Measurements from ENCODE around the gene AGAP3.

The AGAP3 gene

DNA sequence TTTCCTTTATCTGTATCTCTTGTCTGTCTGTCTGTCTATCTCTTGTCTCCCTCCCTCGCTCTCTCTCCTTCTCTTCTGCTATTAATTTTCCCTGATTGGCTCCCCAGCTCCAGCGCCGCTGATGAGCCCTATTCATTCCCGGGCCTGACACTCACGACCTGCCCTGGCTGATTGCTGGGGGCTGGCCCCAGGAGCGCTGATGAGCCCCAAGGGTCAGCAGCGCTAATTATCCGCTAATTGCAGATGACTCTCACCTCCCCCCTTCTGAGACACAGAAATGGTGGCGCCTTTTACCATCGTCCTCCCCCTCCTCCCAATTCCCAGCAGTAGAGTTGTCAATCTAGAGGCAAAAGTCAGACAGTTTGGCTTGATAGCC lies 82.5 kb downstream of the AGAP3 start:
- no peak for DNase-seq

DNA sequence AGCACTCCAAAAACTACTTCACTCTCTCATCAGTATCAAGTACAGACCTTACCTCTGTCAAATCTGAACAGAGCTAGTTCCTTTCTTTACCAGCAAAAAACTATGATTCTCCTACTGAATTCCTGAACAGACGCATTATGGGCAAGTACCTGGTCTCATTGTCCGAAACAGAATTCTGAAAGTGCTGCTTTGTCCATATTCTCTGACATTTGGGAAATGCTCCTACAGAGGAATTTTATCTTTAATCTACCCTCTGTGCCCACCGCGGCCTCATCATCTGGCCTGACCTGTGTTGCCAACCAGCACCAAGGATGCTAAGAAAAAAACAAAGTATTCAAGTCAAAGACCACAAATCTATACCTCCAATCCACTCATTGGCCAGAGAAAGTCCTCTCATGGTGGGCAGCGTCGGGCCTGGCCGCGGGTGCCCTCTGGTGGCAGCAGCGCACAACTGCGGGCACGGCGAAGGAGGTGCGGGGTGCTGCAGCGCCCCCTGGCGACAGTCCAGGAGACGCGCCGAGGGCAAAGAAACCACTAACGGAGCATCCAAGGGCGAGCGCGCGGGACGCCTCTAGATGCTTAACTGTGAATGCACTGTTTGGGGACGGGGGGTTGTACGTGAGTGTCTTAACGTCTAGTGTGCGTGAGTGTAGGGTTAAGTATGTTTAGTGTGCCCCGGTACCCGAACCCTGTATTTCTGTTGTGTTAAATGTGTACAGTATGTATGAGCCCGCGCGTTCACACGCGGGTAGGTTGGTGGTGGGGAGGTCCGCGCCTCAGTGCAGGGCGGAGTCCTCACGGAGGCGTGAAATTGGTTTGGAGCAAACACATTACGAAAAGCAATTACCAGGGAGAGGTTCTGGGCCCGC lies 86.2 kb downstream of the AGAP3 start:
- DNase-seq, result peak; percentile 74

DNA sequence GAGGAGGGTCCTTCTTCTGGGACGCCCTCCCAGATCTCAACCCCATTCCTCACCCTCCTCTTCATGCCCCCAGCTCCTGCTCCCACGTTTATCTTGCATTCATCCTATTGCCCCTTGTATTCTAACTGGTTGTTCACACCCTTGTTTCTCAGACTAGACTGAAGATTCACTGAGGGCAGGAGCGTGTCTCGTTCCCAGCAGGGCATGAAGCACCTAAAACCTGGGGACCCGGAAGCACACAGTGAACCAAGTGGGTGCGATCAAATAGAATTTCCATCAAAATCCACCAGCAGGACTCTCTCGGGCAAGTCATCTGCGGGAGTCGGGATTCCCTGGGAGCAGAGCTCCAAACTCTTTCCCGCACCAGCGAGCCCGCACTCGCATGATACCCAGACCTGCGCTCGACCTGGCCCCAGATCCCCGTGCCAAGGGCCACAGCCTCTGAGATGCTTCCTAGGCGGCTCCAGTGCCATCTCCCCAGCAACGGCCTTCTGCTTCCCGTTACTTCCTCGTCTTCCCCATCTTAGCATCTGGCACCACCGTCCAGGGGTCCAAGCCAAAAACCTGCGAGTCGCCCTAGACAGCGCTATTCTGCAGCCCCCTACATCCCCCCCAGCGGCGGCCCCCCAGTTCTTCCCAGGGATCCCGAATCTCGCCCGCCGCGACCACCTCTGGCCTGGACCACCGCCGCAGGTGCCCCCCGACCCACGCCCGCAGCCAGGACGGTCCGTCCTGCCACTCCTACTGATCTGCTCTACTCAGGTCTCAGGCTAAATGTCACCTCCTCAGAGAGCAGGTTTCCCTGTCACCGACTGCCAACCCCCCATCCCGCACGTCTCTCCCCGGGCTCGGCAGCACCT lies 87.3 kb downstream of the AGAP3 start:
- no peak for DNase-seq

DNA sequence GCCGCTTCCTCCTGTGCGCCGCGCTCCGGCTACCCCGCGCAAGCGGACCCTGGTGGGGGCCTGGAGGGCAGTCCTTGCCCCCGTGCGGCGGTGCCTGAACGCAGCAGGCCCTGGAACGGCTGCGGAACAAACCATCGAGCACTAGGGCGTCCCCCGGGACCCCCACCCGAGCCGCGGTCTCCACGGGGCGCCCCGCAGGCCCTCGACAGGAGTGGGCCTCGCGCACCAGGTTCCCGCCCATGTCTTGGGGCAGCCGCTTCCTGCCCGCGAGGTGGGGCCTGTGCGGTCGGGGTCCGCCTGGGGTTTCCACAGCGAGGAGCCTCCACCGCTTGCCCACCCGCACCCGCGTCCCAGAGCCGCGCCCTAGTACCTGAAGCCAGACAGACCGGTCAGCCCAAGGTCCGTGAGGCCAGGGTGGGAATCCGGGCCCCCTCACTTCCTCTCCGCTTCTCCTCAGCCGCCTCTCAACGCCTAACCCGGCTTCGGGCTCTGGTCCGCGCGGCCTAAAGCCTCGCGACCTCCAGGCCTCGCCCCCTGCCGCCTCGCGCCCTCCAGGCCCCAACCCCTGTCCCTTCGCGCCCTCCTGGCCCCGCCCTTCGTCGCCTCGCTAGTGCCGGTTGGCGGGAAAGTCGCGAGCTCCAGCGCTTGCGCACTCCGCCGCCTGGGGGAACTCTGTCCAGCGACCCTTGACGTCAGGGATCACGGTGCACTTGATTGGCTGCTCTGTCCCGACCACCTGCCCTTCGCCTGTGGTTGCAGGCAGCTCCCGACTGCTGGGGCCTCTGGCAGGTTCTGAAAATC lies 88.2 kb downstream of the AGAP3 start:
- DNase-seq, result no peak

DNA sequence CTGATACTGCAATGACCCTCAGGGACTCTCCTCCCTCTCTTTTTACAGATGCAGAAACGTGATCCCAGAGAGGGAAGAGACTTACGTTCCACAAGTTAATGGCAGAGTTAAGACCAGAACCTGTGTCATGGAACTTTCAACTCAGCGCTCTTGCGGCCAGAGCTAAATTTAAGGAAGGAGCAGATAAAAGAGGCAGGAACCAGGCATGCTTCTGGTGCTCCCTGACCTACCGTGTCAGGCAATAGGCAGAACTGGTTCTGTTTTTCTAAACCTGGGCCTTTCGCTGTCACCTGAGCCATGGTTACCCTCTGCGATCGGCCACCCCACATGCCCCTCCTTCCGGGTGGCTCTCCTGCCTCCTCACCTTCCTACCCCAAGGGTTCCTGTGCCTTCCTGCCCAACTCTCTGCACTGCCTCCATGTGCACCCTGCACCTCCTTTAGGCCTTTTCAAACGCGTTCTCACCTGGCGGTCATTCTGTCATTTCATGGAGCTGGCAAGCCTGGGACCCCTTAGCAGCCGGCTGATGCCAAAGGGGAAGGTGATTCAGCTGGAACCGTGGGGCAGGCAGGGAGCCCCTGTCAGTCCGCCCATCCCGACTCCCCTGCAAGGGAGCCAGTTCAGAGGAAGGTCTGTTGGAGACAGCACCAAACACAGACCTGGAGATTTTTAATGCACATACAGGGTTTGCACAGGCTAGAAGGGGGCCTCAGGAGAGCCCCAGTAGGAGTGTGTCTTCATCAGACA lies 88.9 kb downstream of the AGAP3 start:
- no peak for DNase-seq

DNA sequence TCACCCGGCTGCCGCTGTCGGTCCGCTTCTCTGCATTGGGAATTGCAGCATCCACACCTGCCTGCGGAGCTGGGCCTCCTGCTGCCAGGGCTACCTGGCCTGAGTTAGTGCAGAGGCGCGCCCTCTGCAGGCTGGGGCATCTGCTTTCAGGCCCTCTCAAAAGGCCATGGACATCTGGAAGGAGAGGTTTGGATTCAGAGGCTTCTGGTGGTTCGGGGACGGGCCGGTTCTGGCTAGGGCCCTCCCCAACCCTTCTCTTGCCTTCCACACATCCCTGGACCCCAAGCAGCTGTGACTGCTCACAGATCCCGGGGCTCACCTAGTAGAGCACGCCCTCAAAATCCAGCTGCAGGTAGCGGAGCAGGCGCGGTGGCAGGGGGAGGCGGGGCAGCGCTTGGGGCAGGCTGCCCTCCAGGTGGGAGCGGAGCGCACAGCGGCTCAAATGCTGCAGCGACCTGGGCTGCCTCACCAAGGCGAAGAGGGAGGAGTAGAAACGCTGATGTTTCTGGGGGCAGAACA lies 89.6 kb downstream of the AGAP3 start:
- DNase-seq, result no peak

DNA sequence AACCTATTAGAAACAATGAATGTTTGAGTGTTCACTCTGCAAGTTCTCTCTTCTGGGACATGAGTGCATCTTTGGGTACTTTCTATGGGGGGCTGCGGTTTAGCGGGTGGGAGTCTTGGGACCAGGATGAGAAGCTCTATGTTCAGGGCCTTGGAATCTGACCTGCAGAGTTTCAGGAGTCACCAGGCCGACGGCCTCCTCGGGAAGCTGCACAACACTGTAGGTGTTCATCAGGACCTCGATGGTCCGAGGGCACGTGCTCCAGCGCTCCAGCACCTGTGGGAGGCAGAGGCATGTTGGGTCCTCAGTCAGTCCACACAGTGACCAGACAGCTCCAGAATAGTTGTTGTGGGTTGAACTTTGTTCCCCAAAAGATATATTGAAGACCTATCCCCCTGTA lies 90.1 kb downstream of the AGAP3 start:
- DNase-seq, result no peak

DNA sequence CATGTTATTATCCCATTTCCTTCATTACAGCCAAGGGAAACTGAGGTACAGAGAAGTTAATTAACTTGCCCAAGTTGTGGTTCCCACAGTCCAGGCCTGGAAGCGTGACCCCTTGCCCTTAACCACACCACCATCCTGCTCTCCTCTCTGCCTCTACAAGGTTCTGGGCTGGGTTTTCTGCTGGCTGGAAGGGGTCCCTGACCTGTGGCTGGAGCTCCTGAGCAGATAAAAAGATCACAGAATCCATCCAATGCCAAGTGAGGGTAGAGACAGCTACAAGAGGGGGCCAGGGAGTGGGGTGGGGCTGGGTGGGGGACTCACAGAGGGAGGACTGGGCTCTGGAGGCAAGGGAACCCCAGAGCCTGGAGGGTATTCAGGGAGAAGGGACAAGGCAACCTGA lies 91.0 kb downstream of the AGAP3 start:
- no peak for DNase-seq

DNA sequence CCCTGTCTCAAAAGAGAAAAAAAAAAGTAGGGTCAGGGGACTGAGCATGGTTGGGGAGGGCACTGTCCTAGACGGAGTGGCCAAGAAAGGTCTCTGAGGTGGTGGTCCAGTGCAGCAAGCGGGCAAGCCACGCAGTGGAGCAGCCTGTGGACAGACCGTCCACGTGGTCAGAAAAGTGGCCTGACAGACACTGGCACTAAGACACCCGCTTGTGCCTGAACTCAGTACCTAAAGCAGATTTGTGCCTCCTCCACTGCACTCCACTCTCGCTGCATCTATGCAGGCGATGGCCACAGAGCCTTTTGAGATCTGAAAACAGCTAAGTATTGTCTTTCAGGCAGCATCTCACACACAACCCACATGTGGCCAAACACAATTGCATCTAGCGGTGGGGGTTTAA lies 92.0 kb downstream of the AGAP3 start:
- no peak for DNase-seq

DNA sequence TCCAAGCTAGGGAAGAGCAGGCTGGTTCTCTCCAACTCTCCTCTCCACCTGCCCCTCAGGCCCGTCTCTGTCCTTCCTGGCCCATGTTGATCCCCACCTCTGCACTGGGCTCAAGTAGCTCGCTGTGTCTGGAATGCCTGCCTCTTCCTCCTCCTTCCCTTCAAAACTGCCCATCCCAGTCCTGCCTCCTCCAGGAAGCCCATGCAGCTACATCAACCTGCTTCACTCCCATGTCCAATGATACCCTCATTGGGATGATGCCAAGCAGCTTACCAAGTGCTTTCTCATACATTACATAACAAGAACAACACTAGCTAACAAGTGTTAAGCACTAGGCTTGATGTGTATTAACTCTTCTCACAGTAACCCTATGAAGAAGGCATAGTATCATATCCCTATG lies 92.6 kb downstream of the AGAP3 start:
- no peak for DNase-seq

DNA sequence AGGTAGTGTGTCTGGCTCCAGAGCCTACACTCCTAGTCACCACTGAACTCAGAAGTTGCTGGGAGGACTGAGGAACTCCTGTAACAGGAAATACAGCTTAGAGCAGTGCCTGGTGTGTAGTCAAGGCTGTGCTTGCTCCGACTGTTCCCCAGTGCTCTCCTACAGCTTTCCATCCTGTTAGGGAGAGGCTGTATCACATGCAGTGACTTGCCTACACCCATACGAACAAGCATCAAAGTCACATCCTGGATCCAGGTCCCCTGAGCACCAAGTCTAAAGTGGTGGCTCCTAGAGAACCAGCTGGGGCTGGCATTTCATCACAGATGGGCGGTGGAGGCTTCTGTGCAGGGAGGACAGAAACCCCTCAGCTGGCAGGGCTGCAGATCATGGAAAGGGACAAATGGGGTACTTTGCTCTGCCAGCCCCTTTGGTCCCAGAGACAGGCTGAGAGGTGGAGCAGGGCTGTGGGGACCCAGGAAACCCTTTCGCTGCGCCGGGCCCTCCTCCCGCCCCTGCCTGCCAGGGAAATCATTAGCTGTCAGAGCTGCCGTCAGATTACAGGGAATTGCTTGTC lies 93.1 kb downstream of the AGAP3 start:
- no peak for DNase-seq

DNA sequence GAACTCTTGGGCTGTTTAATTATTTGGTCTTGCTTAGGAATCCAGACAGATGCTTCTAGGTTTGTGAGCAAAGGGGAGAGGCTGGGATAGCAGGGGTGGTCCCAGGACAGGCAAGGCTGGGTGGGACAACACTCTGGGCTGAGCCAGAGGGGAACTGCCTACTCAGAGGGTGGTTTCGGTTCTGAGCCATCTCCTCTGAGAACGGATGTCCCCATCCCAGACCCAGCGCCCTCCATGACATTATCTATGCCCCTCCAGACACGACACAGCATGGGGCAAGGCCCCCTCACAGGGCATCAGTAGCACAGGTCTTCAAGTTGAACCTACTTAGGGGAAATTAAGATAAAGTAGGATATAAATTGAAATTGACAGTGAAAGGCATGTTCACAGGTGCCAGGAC lies 93.7 kb downstream of the AGAP3 start:
- DNase-seq, result no peak

DNA sequence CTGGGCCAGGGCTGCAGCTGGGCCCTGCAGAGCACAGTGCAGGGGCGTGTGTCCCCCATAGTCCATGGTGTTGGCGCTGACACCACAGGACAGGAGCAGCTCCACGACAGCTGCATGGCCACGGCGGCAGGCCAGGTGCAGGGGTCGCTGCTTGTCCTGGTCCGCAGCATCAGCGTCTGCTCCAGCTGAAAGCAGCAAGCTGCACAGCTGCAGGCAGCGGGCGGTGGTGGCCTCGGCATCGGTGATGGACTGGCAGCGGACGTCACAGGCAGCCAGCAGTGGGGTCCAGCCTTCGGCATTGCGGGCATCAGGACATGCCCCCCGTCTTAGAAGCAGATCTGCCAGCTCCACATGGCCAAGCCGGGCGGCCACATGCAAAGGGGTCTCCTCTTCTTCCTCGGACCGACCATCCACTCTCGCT lies 94.7 kb downstream of the AGAP3 start:
- DNase-seq, result no peak

DNA sequence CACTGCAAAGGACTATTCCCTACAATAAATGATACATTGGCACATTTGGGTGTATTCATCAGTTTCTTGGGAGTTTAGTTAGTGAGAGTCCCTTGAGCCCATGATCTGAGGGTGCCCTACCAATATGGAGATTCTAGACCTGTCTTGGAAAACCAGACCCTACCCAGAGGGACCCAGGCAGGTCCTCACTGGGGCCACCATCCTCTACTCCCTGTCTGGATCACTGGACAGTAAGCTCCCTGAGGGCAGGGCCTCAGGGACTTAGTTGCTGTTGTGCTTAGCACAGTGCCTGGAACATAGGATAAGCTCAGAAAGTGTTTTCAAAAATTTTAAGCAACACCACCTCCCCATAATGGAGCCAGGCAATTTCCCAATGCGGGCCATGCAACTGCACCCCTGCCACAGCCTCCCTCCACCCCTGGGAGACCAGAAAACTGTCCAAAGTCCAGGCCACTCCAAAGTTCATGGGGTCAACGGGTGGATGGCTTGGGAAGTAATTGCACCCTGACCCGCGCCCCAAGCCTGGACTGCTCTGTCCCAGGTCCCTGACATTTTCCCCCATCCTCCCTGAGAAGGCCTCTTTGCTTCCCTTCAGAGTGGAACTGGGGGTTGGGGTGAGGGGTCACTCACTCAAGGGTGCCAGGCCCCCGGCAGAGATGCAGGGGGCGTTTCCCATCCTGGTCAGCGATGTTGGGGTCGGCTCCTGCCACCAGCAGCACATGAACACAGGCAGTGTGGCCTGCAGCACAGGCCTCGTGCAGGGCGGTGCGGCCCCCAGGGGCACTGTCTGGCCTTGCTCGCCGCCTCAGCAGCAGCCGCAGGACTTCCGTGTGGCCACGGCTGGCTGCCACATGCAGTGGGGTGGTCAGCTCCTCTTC lies 99.7 kb downstream of the AGAP3 start:
- no peak for DNase-seq

DNA sequence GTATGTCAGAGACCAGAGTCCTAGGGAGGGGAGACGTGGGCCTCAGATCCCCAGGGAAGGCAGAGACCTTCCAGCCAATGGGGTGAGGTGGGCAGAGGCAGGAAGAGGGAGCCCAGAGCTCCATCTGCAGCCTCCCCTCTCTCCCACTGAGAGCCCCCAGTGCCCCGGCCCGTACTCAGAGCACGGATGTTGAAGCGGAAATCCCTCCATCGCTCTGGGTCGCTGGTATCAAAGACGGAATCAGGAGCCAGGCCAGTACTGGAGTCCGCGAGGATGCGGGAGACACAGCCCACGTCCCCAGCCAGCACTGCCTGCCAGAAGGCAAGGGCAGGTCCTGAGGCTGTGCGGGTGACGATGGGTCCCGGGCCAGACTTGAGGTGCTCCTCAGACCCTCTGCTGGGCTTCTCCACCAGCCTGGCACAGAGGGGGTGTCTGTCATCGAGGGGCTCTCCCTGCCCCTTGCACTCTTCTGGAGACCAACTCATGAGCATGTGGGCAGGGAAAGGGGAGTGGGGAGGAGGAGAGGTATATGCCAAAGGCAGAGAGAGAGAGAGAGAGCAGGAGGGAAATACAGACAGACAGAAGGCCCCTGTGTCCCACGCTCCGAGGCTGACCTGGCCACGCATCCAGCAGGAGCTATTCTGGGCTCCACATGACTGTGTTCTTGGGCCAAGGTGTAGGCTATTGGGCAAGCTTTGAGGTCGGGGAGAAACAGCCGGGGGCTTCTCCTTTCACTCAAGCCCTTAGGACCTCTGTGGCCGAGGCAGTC lies 100.5 kb downstream of the AGAP3 start, which contains the start of gene ASB10:
ASB10 (minus strand) TSS at position 611 of the 769 bp plus-strand sequence; CDS start at position 491, 120 bp downstream.
- DNase-seq, result no peak

DNA sequence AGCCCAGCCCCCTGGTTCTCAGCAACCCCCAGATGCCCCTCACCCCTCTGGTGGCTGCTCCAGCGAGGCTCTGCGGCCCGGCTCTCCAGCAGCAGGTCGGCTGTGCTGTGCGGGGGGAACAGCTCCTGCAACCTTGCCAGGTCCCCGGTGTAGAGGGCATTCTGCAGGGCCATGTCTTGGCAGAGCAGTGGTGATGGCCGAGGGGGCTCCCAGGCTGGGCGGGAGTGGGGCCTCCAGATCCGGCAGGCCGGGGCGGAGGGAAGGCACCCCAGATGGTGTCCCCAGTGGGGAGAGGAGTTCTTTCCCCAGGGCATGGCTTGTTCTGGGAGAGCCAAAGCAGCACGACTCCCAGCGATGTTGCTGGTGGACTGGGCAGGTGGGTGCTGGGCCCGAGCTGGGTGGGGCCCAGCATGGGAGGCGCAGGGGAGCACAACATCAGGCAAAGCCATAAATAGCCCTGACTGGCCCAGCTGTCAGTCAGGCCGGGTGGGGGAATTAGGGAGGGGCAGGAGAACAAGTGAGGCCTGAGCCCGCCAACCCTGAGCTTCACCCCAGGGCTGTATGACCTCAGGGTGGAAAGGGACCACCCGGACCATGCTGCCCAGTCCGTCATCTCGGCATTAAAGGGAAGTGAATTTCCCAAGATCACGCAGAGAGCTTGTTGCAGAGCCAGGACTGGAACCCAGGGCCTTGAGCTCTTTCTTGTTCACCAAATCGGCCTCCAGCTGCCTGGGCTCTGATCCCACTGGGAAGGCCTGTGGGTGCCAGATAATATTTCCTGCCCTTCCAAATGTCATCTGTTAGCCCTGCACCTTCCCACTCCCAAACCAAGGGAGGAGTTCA lies 101.4 kb downstream of the AGAP3 start:
- DNase-seq, result no peak

DNA sequence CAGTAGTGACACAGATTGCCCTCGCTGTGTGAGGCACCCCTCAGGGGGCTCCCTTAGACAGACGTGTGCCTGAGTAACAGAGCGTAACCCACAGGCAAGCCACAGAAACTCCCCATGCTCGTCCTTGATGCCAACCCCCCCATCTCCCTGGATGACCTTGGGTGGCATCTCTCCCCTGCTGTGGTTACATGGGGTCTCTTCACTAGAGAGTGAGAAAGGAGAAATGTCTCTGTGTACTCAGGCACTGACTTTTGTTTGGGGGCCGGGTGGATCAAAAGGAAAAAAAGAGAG lies 101.9 kb downstream of the AGAP3 start:
- no peak for DNase-seq

DNA sequence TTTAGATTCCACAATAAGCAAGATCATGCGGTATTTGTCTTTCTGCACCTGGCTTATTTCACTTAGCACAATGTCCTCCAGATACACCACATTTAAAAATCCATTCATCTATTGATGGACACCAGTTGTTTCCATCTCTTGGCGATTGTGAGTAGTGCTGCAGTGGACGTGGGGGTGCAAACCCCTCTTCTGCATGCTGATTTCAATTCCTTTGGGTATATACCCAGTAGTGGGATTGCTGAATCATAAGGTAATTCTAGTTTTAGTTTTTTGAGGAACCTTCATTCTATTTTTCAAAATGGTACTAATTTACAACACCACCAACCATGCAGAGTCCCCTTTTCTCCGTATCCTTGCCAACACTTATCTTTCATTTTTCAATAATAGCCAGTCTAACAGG lies 102.8 kb downstream of the AGAP3 start:
- no peak for DNase-seq

DNA sequence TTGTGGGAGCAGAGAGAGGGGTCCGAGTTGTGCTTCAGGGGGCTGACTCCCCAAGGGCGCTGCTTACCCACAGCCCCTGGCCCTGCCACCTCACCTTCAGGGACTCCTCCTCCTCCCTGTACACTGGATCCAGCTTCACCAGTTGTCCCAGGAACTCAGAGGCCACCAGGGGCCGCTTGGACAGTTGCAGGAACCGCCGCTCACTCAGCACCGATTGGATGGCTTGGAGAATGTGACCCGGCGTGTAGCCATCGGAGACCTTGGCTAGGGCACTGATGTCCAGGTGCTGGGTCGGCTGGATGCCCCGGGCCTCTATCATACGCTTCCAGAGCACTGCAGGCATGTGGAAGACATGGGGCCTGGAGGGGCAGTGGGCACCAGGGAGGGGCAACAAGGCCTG lies 105.3 kb downstream of the AGAP3 start:
- no peak for DNase-seq
